HG02642 (cell line): ENCODE results near the gene ANKRD36C.
"Not testable (repeated sequence)": the region's sequence is repeated elsewhere in the genome, so short reads cannot be mapped to it uniquely, and the experiment has no call there.

Experiments
- ATAC-seq: cut with Tn5 transposase; IDR thresholded peaks from one replicate; pipeline ENCODE4 v1.9.1; 2021; ENCODE audit warnings: mild to moderate bottlenecking; ENCODE audit not compliant: unreplicated experiment, poor library complexity

The ANKRD36C gene

DNA sequence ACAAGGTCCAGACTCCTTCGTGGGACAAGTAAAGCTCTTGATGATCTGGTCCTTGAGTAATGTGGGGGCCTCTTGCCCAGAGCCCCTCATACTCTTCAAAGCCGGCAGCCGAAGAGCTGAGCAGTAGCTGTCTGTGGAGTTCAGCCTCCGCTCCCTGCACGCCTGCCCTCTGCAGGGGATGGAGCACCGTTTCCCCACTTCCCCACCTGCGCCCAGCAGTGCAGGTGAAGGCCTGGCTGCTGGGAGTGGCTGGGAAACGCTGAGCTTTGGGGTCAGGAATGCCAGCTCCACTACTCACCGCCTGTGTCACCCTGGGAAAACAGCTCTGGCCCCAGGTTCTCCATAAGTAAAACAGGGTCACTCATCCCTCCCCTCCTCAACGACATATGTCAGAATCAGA is 18.2 kb upstream of the ANKRD36C start:
- peak; percentile 1 for ATAC-seq

DNA sequence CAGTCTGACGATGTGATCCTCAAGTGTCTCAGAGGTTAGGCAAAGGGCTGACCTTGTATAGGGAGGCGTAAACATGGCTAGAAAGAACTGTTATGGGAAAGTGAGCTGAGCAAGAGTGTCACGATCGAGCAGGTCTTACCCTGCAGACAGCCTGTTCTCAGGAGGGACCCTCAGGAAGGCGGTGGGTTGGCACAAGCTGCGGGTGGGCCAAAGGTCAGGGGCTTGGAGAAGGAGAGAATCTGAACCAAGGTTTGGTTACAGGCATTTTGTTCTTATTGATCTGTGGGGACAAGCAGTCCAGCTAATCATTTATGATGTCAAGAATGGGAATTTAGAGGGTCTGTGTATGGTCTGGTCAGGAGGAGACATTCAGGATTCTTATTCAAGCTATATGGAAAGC is 16.4 kb upstream of the ANKRD36C start:
- not testable (repeated sequence) for ATAC-seq

DNA sequence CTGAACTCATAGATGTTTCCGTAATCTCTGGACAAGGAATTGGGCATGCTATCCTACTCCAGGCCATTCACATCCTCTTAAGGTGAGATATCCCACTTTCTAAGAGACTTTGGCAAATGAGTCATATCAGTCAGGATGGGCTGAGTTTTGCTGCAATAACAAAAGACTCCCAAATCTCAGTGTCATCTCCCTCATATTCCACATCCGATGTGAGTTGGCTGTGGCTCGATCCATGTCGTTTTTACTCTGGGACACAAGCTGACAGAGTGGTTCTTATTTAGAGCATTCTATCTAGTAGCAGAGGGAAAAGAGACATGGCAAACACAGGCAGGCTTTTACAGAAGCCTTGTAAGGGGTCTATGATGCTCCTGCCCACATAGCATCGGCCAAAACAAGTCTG is 14.6 kb upstream of the ANKRD36C start:
- ATAC-seq: not testable (repeated sequence)

DNA sequence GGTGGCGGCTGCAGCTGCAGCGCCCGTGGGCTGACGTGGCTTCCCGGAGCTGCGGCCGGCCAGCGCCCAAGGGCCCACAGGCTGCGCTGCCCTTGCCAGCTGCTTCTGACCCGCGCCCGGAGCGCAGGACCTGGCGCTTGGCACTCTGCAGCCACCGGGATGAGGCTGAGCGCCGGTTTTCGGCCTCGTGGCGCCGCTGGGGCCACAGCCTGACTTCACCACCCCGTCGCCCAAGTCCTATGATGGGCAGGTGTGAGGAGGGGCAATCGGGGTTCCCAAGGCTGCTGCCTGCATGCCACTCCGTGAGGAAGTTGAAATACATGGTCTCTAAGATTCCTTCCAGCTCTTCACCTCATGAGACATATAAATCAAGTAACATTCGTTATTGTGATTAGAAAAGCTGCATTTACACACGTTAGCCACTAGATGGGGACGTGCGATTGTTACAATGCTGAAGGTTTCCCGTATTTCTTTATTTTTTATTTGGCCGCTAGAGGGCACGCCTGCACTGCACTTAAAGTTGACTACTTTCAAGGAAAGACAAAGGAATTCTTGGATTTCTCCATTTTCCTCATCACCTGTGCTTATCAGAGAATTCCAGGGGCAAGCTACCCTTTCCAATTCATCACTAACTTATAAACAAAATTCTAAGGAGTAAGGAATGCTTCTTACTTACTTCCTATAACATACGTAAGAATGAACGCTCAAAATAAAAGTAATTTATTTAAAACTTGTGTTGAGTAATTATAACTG is 1.1 kb upstream of the ANKRD36C start:
- not testable (repeated sequence) for ATAC-seq

DNA sequence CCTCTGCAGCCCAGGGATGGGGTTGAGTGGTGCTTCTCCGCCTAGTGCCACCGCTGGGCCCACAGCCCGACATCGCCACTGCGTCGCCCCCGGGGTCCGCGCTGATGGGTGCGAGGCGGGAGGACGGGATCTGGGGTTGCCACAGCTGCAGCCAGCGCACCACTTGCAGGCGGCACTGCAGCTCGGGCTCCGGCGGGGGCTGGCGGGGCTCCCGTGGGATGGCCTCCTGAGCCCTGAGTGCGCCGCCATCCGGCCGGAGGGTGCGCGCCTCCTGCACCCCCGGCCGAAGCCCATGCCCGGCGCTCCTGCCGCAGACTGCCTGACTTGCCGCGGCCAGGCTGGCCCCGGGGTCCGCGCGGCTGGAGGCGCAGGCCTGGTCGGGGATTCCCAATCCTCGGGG is 478 bp upstream of the ANKRD36C start:
- ATAC-seq: peak; percentile 56

DNA sequence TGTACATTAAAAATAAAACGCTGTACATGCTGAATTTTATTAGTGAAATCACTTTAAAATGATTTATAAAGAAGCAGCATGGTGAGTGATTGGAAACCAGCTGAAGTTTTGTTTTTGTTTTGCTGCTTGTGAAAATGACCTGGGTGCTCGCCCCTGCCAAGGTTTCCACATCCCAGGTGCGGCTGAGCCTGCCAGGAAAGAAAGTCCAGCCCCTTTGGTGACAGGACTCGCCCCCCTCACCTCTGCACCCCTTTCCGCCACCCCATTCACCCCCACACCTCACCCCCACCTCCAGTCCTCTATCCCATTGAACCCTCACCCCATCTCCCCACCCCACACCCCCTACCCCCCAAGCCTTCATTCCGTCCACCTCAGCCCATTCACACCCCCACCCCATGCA is 740 bp downstream of the ANKRD36C start:
- ATAC-seq: not testable (repeated sequence)

DNA sequence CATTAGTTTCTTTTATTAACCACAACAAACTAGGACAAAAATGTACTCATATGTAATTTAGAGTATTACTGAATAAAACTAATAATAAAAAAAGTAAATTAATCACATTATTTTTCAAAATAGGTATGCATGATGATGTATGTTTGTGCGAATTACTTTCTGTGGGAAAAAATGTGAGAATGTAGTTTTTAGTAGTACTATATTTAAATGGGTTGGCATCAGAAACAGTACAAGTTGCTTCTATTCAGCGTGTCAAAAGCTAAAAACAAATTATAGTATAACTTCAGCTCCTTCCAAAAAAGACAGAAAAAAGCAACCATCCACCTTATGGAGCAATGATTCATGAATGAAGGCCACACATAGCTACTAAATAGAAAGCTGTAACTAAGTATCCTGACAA is 40.0 kb downstream of the ANKRD36C start:
- ATAC-seq: not testable (repeated sequence)

DNA sequence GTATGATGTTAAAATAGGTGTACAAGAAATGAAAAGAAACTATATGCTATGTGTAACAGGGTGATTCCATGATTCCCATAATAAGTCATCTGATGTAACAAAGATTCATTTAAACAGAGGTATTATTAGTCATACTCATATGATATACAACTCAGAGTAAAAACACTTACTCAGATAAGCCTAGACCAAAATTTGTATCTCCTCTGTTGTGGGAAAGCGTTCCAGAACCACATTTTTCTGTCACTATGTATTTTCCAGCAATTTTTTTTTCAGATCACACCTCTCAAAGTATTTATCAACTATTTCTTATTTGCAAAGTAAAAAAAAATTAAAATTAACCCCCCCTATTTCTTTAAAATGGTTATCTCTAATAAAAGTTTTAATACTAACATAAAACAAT is 43.6 kb downstream of the ANKRD36C start:
- not testable (repeated sequence) for ATAC-seq

DNA sequence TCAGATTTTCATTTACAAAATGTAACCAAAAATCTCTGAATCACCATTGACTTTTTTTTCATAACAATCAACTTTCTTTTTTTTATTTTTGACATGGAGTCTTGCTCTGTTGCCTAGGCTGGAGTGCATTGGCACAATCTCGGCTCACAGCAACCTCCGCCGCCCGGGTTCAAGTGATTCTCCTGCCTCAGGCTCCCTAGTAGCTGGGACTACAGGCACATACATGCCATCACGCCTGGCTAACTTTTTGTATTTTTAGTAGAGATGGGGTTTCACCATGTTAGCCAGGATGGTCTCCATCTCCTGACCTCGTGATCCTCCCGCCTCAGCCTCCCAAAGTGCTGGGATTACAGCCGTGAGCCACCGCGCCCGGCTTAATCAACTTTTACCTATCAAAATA is 51.7 kb downstream of the ANKRD36C start:
- ATAC-seq: not testable (repeated sequence)

DNA sequence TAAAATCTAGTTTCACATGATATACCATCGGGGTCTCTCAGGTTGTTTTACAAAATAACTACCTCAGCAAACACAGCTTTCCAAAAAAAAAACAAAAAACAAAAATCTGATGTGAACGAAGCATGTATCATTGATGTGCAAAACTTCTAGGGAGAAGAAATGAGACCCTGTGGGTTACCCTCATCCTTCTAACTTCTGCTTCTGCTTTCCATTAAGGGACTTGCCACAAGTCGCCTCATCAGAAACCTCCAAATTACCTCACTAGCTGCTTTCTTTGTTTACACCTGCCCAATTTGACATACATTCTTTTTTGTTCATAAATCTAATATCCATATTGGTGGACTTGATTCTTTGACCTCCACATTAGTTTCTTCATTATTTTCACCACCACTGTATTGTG is 60.9 kb downstream of the ANKRD36C start:
- not testable (repeated sequence) for ATAC-seq

DNA sequence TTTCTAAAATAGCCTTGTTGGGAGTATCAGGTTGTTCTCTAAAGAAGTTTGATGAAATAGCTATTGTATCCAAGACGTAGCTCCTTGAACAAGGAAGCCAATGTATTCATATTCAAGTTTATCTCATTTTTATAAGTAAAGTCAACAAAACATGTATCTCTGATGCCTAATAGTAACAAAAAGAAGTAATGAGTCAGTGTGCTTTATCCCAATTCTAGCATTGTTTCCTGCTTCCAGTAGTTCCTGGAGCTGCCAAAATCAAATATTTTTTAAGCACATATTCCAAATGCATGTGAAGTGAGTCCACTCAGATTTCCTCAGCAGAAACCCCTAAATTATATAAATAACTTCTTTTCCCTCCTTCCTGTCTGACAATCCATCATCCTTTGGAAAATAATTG is 74.6 kb downstream of the ANKRD36C start:
- not testable (repeated sequence) for ATAC-seq

DNA sequence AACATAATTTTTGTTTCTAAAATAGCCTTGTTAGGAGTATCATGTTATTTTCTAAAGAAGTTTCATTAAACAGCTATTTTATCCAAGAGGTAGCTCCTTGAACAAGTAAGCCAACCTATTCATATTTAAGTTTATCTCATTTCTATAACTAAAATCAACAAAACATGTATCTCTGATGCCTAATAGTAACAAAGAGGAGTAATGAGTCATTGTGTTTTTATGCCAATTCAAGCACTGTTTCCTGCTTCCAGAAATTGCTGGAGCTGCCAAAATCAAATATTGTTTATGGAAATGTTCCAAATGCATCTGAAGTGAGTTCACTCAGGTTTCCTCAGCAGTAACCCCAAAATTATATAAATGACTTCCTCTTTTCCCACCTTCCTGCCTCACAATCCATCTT is 76.5 kb downstream of the ANKRD36C start:
- ATAC-seq: not testable (repeated sequence)

DNA sequence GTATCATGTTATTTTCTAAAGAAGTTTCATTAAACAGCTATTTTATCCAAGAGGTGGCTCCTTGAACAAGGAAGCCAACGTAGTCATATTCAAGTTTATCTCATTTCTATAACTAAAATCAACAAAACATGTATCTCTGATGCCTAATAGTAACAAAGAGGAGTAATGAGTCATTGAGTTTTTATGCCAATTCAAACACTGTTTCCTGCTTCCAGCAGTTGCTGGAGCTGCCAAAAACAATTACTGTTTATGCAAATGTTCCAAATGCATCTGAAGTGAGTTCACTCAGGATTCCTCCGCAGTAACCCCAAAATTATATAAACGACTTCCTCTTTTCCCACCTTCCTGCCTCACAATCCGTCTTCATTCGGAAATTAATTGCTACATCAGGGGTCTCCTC is 80.2 kb downstream of the ANKRD36C start:
- not testable (repeated sequence) for ATAC-seq

DNA sequence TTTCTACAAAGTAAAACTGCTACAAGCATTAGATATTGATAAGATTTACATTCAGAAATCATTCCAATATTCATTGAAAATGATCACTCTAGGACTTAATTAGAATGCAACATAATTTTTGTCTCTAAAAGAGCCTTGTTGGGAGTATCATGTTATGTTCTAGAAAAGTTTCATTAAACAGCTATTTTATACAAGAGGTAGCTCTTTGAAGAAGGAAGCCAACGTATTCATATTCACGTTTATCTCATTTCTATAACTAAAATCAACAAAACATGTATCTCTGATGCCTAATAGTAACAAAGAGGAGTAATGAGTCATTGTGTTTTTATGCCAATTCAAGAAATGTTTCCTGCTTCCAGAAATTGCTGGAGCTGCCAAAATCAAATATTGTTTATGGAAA is 97.2 kb downstream of the ANKRD36C start:
- ATAC-seq: not testable (repeated sequence)

DNA sequence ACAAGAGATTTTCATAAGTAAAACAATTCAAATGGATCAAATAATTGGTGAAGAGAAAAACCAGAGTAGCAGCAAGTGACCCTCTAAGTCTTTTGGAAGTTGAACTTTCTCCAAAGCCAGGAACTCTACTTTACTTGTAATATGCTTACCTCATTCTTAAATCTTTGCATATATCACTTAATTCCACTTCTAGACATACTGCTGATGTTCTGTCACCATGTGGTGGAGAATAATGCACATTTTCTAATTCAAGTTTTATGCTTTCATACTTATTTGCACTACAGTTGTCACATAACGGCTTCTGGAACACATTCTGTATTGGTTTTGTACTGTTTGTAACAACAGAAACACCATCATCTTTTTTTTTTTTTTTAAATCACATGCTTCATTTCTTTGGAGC is 123.7 kb downstream of the ANKRD36C start:
- ATAC-seq: not testable (repeated sequence)

DNA sequence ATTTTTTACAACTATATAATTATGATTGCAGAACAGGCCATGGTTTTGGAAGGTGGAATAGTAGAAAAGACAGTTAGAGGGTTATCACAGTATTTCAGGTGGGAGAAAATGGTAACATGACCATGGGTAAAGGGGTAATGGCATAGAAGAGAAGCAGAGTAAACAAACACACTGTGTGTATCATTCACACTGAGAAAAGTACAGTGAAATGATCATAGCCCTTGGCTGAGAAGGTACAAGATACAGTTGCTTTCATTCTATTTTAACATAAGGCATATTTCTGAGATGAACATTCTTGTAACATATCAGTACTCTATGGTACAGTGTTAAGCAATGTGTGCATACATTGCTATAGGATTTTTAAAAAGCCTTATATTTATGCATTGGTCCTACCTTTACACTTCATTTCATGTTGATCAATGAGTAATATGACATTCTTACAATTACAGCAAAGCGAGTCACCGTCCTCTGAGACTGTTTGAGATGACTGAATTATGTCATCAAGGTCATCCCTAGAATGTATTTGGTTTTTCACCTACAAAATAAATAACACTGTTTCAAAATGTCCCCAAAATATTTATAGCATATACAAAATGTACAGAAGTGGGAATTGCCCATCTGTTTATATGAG is 124.5 kb downstream of the ANKRD36C start:
- not testable (repeated sequence) for ATAC-seq

DNA sequence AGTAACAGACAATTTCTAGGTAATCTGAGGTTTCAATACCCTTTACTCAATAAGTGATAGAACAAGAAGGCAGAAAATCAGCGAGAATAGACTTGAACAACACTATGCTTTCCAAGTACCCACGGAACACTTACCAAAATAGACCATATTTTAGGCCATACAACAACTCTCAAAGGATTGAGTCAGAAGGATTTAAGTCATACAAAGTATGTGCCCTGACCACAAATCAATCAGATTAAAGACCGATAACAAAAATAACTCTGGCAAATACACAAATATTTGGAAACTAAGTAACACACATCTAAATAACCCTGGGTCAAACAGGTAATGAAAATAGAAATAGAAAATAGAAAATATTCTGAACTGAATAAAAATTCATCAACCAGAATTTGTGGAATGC is 129.5 kb downstream of the ANKRD36C start:
- not testable (repeated sequence) for ATAC-seq

DNA sequence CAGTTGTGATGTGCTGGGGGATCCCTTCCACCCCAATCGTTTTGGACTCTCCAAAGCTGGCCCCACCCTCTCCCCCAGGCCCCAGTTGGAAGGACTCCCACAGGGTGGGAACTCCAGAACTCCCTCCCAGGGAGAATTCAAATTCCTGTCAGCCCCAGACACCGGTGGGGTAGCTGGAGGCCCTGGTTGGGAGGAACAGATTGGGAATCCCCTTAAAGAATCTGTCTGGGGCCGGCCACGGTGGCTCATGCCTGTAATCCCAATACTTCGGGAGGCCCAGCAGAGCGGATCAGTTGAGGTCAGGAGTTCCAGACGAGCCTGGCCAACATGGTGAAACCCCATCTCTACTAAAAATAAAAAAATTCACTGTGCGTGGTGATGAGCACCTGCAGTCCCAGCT is 155.5 kb downstream of the ANKRD36C start:
- no peak for ATAC-seq

DNA sequence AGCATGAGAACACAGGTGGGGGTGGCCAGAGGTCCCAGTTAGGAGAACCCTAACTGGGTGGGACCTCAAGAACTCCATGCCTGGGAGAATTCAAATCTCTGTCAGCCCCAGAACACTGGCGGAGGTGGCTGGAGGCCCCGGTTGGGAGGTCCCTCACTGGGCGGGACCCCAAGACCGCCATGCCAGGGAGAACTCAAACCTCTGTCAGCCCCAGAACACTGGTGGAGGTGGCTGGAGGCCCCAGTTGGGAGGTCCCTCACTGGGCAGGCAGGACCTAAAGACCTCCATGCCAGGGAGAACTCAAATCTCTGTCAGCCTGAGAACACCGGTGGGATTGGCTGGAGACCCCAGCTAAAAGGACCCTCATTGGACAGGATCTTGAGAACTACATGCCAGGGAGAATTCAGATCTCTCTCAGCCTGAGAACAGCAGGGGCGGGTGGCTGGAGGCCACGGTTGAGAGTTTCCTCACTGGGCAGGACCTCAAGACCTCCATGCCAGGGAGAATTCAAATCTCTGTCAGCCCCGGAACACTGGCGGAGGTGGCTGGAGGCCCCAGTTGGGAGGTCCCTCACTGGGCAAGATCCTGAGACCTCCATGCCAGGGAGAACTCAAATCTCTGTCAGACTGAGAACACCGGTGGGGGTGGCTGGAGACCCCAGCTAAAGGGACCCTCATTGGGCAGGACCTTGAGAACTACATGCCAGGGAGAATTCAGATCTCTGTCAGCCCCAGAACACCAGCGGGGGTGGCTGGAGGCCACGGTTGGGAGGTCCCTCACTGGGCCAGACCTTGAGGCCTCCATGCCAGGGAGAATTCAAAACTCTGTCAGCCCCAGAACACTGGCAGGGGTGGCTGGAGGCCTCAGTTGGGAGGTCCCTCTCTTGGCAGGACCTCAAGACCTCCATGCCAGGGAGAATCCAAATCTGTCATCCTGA is 157.3 kb downstream of the ANKRD36C start:
- not testable (repeated sequence) for ATAC-seq

DNA sequence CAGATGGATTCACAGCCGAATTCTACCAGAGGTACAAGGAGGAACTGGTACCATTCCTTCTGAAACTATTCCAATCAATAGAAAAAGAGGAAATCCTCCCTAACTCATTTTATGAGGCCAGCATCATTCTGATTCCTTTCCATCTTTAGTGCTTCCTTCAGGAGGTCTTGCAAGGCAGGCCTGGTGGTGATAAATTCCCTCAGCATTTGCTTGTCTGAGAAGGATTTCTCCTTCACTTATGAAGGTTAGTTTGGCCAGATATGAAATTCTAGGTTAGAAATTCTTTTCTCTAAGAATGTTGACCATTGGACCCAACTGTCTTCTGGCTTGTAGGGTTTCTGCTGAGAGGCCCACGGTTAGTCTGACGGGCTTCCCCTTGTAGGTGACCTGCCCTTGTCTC is 167.4 kb downstream of the ANKRD36C start:
- ATAC-seq: not testable (repeated sequence)

DNA sequence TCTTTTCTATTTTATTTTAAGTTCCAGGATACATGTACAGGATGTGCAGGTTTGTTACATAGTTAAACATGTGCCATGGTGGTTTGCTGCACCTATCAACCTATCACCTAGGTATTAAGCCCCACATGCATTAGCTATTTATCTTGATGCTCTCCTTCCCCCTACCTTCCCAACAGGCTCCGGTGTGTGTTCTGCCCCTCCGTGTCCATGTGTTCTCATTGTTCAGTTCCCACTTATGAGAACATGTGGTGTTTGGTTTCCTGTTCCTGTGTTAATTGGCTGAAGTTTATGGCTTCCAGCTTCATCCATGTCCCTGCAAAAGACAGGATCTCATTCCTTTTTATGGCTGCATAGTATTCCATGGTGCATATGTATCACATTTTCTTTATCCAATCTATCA is 174.1 kb downstream of the ANKRD36C start:
- ATAC-seq: not testable (repeated sequence)
